ENCODE measurements around the gene MMP14. TPM values are rescaled to one million over a fixed set of nuclear protein-coding genes. Genes with fewer than 3 reads are reported as not detected.
A peak's percentile ranks its signal among the peaks of the same experiment; 100 is the strongest.

The MMP14 gene
- total and polyA plus RNA-seq, 2 of the 13 experiments (the other 11 are each of a cell fraction or from before 2014, with no cell fraction given): 5.2 to 9.8 TPM

DNA sequence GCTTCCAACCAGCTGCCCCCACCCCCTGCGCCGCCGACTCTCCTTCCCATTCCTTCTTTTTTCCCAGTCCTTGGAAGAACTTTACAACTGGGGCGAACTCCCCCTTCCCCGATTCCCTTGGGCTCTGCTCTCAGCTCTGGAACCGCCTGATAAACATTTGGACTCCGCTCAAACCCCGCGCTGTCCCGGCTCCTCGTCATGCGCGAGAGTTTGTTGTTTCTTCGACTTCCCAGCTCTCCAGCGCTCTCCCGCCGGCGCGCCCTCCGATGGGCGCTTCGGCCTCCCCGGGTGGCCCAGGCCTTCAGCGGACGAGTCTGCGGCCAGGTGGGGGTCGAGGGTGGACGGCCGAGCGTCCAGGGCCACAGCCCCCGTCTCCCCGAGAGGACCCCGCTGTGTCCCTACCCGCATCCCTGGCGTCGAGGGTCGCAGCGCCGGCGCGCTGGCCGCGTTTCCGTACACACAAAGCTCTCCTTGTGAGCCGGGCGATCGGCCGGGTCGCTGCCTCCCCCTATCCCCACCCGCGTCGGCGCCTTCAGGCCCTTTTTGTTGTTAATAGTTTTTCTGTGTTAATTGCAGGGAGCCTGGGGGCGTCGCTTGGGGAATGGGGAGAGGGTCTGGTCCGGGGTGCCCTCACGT is 847 bp downstream of the MMP14 start (continued):
- TF ChIP-seq ZNF816 (CRISPR knock-in tag; IDR thresholded peaks at IDR 0.05; ENCODE audit: borderline replicate concordance): no peak
- TF ChIP-seq ZNF703 (CRISPR knock-in tag; IDR thresholded peaks at IDR 0.05; ENCODE audit: borderline replicate concordance): peak; percentile 90
- TF ChIP-seq MEF2D (CRISPR knock-in tag; IDR thresholded peaks at IDR 0.05): no peak
- peak; percentile 24; the same call in 1 of the 2 replicates for TF ChIP-seq ZNF639 (CRISPR knock-in tag; conservative IDR thresholded peaks at IDR 0.05)
- peak; percentile 93; the same call in 1 of the 2 replicates for TF ChIP-seq SNAI1 (CRISPR knock-in tag; IDR thresholded peaks at IDR 0.05; ENCODE audit: borderline replicate concordance)
- peak; percentile 92 for TF ChIP-seq ZNF547 (CRISPR knock-in tag; IDR thresholded peaks at IDR 0.05)
- TF ChIP-seq, protein P1, sequence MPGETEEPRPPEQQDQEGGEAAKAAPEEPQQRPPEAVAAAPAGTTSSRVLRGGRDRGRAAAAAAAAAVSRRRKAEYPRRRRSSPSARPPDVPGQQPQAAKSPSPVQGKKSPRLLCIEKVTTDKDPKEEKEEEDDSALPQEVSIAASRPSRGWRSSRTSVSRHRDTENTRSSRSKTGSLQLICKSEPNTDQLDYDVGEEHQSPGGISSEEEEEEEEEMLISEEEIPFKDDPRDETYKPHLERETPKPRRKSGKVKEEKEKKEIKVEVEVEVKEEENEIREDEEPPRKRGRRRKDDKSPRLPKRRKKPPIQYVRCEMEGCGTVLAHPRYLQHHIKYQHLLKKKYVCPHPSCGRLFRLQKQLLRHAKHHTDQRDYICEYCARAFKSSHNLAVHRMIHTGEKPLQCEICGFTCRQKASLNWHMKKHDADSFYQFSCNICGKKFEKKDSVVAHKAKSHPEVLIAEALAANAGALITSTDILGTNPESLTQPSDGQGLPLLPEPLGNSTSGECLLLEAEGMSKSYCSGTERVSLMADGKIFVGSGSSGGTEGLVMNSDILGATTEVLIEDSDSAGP (CRISPR knock-in tag; IDR thresholded peaks at IDR 0.05; ENCODE audit: borderline replicate concordance): no peak; the same call in 1 of the 2 replicates
- TF ChIP-seq, protein P2, sequence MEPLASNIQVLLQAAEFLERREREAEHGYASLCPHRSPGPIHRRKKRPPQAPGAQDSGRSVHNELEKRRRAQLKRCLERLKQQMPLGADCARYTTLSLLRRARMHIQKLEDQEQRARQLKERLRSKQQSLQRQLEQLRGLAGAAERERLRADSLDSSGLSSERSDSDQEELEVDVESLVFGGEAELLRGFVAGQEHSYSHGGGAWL (CRISPR knock-in tag; IDR thresholded peaks at IDR 0.05): peak; percentile 81; the same call in 1 of the 2 replicates
- TF ChIP-seq ZBTB1 (CRISPR knock-in tag; IDR thresholded peaks at IDR 0.05; ENCODE audit: borderline replicate concordance): peak; percentile 42; the same call in 1 of the 2 replicates
- peak; percentile 26; the same call in 1 of the 2 replicates for TF ChIP-seq TIGD3 (CRISPR knock-in tag; IDR thresholded peaks at IDR 0.05; ENCODE audit: borderline replicate concordance)
- TF ChIP-seq KAT7 (CRISPR knock-in tag; IDR thresholded peaks at IDR 0.05; ENCODE audit: borderline replicate concordance): peak; percentile 71; the same call in 1 of the 2 replicates
- TF ChIP-seq CBX1 (IDR thresholded peaks at IDR 0.05; ENCODE audit: low read depth): peak; percentile 73
- TF ChIP-seq ZNF609 (CRISPR knock-in tag; IDR thresholded peaks at IDR 0.05; ENCODE audit: borderline replicate concordance): no peak
- TF ChIP-seq NR2F6 (IDR thresholded peaks at IDR 0.05): no peak
- TF ChIP-seq NR2F6 (CRISPR knock-in tag; IDR thresholded peaks at IDR 0.05): peak; percentile 37
- no peak for TF ChIP-seq ZNF232 (CRISPR knock-in tag; IDR thresholded peaks at IDR 0.05; ENCODE audit: borderline replicate concordance)
- TF ChIP-seq STAG1 (CRISPR knock-in tag; IDR thresholded peaks at IDR 0.05): peak; percentile 20; the same call in 1 of the 2 replicates
- no peak for TF ChIP-seq CREM (IDR thresholded peaks at IDR 0.05)
- no peak for TF ChIP-seq CREM (CRISPR knock-in tag; IDR thresholded peaks at IDR 0.05)
- TF ChIP-seq ETV6 (CRISPR knock-in tag; conservative IDR thresholded peaks at IDR 0.05): peak; percentile 21; the same call in 1 of the 2 replicates
- no peak for TF ChIP-seq EZH2 (conservative IDR thresholded peaks at IDR 0.05; ENCODE audit: low read depth, low read length)
